PC-3 (cell line): Measurements from ENCODE around the gene CCDC171. TPM values are rescaled to one million over a fixed set of nuclear protein-coding genes. Genes with fewer than 3 reads are reported as not detected.
A peak's percentile ranks its signal among the peaks of the same experiment; 100 is the strongest.

Source experiments
- ATAC-seq: fragments of 200-7000 bp; cut with Tn5 transposase; 2 replicates; pipeline ENCODE4 v1.9.1; 2020; ENCODE audit warnings: mild to moderate bottlenecking, moderate library complexity
- BruUV-seq: library from RNA; stranded (reverse); fragments of 400-500 nt; replicated peaks from 2 replicates; lab custom pipeline; 2021; lab: Mats Ljungman, UMichigan
- CTCF ChIA-PET: fragments of 300-600 bp; sonication (Branson Sonifier 250); formaldehyde crosslinking; loops from one replicate; lab custom pipeline; 2022; ENCODE audit warnings: antibody characterized with exemption; lab: Charles Lee
- POLR2A ChIA-PET: fragments of 300-600 bp; sonication (Branson Sonifier 250); formaldehyde crosslinking; loops from one replicate; lab custom pipeline; 2022; ENCODE audit warnings: antibody characterized with exemption; ENCODE audit not compliant: unreplicated experiment; lab: Charles Lee
- DNase-seq: peaks from one replicate; pipeline ENCODE4 v3.0.0-alpha.2; 2015
- H2AFZ ChIP-seq: fragments of 300-600 bp; sonication (generic); 2 replicates; pipeline ENCODE4 v1.6.0; 2016; ENCODE audit warnings: antibody characterized with exemption, low read length
- H3F3A ChIP-seq: fragments of 300-600 bp; sonication (generic); one replicate; pipeline ENCODE4 v1.6.0; 2017; ENCODE audit warnings: antibody characterized with exemption, low read length, control low read depth, mild to moderate bottlenecking; ENCODE audit not compliant: unreplicated experiment
- H3K27ac ChIP-seq: fragments of 300-600 bp; sonication (generic); 2 replicates; pipeline ENCODE4 v1.5.1; 2016; ENCODE audit warnings: mild to moderate bottlenecking, low read length
- H3K27me3 ChIP-seq: fragments of 300-600 bp; sonication (generic); 2 replicates; pipeline ENCODE4 v1.6.1; 2016; ENCODE audit warnings: low read length, mixed read lengths
- H3K36me3 ChIP-seq: fragments of 300-600 bp; sonication (generic); 2 replicates; pipeline ENCODE4 v1.6.1; 2016; ENCODE audit warnings: low read depth, mixed run types, low read length, mixed read lengths
- H3K4me1 ChIP-seq: fragments of 300-600 bp; sonication (generic); 2 replicates; pipeline ENCODE4 v1.5.1; 2016; ENCODE audit warnings: low read length; ENCODE audit not compliant: insufficient read depth
- H3K4me2 ChIP-seq: fragments of 300-600 bp; sonication (generic); 2 replicates; pipeline ENCODE4 v1.6.0; 2016; ENCODE audit warnings: low read length
- H3K4me3 ChIP-seq: fragments of 300-600 bp; sonication (generic); 2 replicates; pipeline ENCODE4 v1.5.1; 2016; ENCODE audit warnings: mild to moderate bottlenecking, low read length, mixed read lengths
- H3K79me2 ChIP-seq: fragments of 300-600 bp; sonication (generic); 2 replicates; pipeline ENCODE4 v1.6.1; 2017; ENCODE audit warnings: low read length, mixed read lengths
- H3K9ac ChIP-seq: fragments of 300-600 bp; sonication (generic); 2 replicates; pipeline ENCODE4 v1.6.0; 2016; ENCODE audit warnings: mild to moderate bottlenecking, low read length
- H3K9me2 ChIP-seq: fragments of 300-600 bp; sonication (generic); replicated peaks from 2 replicates; pipeline ENCODE4 v1.6.1; 2016; ENCODE audit warnings: mixed run types, low read length, mixed read lengths
- H3K9me3 ChIP-seq: fragments of 300-600 bp; sonication (generic); 2 replicates; pipeline ENCODE4 v1.6.1; 2016; ENCODE audit warnings: low read length, mixed read lengths
- H4K20me1 ChIP-seq: fragments of 300-600 bp; sonication (generic); 2 replicates; pipeline ENCODE4 v1.6.1; 2016; ENCODE audit warnings: low read length, mixed read lengths
- CTCF ChIP-seq: fragments of 300-600 bp; sonication (generic); conservative IDR thresholded peaks from 2 replicates; pipeline ENCODE4 v1.5.1; 2017; ENCODE audit warnings: antibody characterized with exemption, low read depth, mild to moderate bottlenecking, low read length
- EZH2 ChIP-seq: fragments of 300-600 bp; sonication (generic); IDR thresholded peaks from one replicate; pipeline ENCODE4 v1.6.1; 2017; ENCODE audit warnings: antibody characterized with exemption, mild to moderate bottlenecking, low read length; ENCODE audit not compliant: unreplicated experiment
- EZH2phosphoT487 ChIP-seq: fragments of 300-600 bp; sonication (generic); IDR thresholded peaks from 2 replicates; pipeline ENCODE4 v1.6.1; 2018; ENCODE audit warnings: mild to moderate bottlenecking, antibody characterized with exemption, low read length, borderline replicate concordance
- intact Hi-C: fragments of 100-400 bp; cut with micrococcal nuclease; formaldehyde crosslinking; loops from 2 replicates; pipeline ENCODE4 v1.9.0; 2023
- total RNA-seq: library from RNA; depleted of rRNA; stranded (reverse); fragments of >200 nt; gene quantifications from 2 replicates; pipeline ENCODE4 v1.2.3, GENCODE V29; 2014

CCDC171 gene
- total RNA-seq, 1 experiment from 2014 or later, result 2.7 TPM

DNA sequence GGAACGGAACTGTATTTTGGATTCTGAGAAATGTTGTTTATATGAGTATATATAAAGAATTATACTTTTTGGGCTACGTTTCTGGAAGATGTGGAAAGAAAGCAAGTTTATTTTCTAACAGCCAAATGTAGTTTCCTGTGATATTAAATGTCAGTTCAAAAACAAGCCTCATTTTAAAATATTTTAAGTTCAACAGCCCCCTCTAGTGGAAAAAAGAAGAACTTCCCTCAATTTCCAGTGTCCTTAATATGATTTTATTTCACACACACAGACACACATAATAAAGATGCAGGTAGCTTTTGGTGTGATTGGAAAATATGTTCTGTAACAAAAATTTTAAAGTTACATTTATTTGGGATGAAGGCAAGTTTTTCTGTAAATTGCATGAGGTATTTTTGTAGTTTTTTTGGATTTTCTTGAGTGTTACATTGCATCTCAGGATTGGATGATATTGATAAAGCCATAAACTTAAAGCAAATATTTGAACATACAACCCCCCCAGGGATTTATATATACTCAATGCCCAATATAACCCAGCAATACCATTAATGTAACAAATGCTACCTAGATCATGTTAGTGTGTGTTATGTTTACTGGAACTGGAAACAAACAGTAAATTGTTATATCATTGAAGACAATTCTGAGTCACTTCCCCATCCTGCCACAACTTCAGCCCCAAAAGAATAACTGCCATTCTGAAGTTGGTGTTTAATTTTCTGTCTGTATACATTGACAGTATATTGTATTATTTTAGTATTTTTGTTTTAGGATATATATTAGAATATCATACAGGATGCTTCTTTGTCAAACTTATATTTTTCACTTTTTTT, 54.0 kb downstream of the CCDC171 start:
- Histone ChIP-seq H4K20me1 (no peaks in the 10 kb centered on the region), H3K4me2 (no peak overlapping the region), H3K9me3 (no peaks in the 10 kb centered on the region), H3K9ac (no peak overlapping the region), H3K27me3 (no peaks in the 10 kb centered on the region), H3F3A (no peaks in the 10 kb centered on the region), H3K36me3 (no peaks in the 10 kb centered on the region), H3K4me3 (no peak overlapping the region), H2AFZ (no peak overlapping the region), H3K9me2 (no peaks in the 10 kb centered on the region), H3K27ac (no peak overlapping the region), H3K79me2 (no peaks in the 10 kb centered on the region), H3K4me1 (peaks cover 8% of the 10 kb centered on the region)
- DNase-seq (peak; percentile 72), ATAC-seq (peak; percentile 70)
- POLR2A ChIA-PET, result interaction anchor here (0.6 kb wide), 1 partner anchor 15 kb away, joined by 4 read pairs; no protein-coding TSS in a partner anchor
- intact Hi-C loops, result loop anchor here (5.0 to 10.0 kb wide), 5 partner anchors 95 to 392 kb away; partner anchors contain the start of genes PSIP1 and SNAPC3
- CTCF ChIA-PET, result interaction anchor here (0.6 to 1.0 kb wide), 4 partner anchors 16 to 382 kb away, joined by 3 to 5 read pairs (median 4); partner anchors contain the start of gene CCDC171
- no TSS peak for BruUV-seq
- TF ChIP-seq EZH2phosphoT487, result no peak
- TF ChIP-seq EZH2, result no peak
- TF ChIP-seq CTCF, result peak; percentile 66

GRCh38 chr9:15612962-15613361, 60.1 kb downstream of the CCDC171 start:
- H3F3A ChIP-seq, result no peaks in the 10 kb centered on the region
- H3K27ac ChIP-seq, result no peak overlapping the region
- H3K4me2 ChIP-seq, result no peak overlapping the region
- H3K9me2 ChIP-seq, result no peaks in the 10 kb centered on the region
- H3K27me3 ChIP-seq, result no peaks in the 10 kb centered on the region
- H3K9ac ChIP-seq, result no peak overlapping the region
- ChIA-PET POLR2A (no interaction called here), CTCF (no interaction called here)
- H3K4me1 ChIP-seq, result no peaks in the 10 kb centered on the region
- TF ChIP-seq EZH2phosphoT487 (no peak), CTCF (no peak), EZH2 (no peak)
- no peaks in the 10 kb centered on the region for H4K20me1 ChIP-seq
- DNase-seq (no peak), ATAC-seq (no peak)
- no peaks in the 10 kb centered on the region for H3K79me2 ChIP-seq
- no TSS peak for BruUV-seq
- no peak overlapping the region for H3K4me3 ChIP-seq
- no peaks in the 10 kb centered on the region for H3K36me3 ChIP-seq
- no peaks in the 10 kb centered on the region for H3K9me3 ChIP-seq
- intact Hi-C loops, result no loop called here
- no peak overlapping the region for H2AFZ ChIP-seq

- TF ChIP-seq EZH2, result no peak
- no peak for TF ChIP-seq EZH2phosphoT487
- TF ChIP-seq CTCF, result no peak
- Histone ChIP-seq H3K4me3 (no peak overlapping the region), H3K4me2 (no peak overlapping the region), H3K79me2 (no peaks in the 10 kb centered on the region), H3K27ac (no peak overlapping the region), H3K9me3 (no peaks in the 10 kb centered on the region), H2AFZ (no peak overlapping the region), H3K9me2 (no peaks in the 10 kb centered on the region), H3K9ac (no peak overlapping the region), H3K36me3 (no peaks in the 10 kb centered on the region), H3K27me3 (no peaks in the 10 kb centered on the region), H4K20me1 (no peaks in the 10 kb centered on the region), H3F3A (no peaks in the 10 kb centered on the region), H3K4me1 (no peaks in the 10 kb centered on the region)
- ChIA-PET CTCF (no interaction called here), POLR2A (no interaction called here)
- intact Hi-C loops, result no loop called here
- ATAC-seq (no peak), DNase-seq (no peak)
- no TSS peak for BruUV-seq
Measured at GRCh38 chr9:15617782-15618181, 64.9 kb downstream of the CCDC171 start.
